ENCODE measurements around the gene THBS4.

DNA sequence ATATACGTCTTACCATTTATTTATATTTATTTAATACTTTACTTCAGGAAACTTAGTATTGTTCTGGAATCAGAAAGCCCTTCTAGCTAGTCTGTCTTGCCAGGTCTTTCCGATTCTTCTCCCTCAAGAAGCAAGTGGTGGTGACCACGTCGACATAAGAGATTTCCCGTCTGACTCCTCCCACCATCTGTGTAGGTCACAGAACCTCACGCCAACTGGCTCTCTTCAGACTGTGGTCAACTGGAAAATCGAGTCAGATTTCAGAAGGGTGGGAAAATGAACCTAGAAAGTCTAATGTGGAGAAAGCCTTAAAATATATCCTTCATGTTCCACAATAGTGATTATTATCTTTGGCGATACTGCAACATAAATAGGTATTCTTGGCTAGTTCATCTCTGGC lies 17.3 kb downstream of the THBS4 start:
- TF ChIP-seq TARDBP (IDR thresholded peaks at IDR 0.05) (no peak), ZNF384 (IDR thresholded peaks at IDR 0.05) (no peak), SP1 (IDR thresholded peaks at IDR 0.05) (no peak)

All from HEK293T (cell line).